ENCODE measurements around the gene PYGB.
"Not testable (repeated sequence)": the region's sequence is repeated elsewhere in the genome, so short reads cannot be mapped to it uniquely, and the experiment has no call there.

The PYGB gene

DNA sequence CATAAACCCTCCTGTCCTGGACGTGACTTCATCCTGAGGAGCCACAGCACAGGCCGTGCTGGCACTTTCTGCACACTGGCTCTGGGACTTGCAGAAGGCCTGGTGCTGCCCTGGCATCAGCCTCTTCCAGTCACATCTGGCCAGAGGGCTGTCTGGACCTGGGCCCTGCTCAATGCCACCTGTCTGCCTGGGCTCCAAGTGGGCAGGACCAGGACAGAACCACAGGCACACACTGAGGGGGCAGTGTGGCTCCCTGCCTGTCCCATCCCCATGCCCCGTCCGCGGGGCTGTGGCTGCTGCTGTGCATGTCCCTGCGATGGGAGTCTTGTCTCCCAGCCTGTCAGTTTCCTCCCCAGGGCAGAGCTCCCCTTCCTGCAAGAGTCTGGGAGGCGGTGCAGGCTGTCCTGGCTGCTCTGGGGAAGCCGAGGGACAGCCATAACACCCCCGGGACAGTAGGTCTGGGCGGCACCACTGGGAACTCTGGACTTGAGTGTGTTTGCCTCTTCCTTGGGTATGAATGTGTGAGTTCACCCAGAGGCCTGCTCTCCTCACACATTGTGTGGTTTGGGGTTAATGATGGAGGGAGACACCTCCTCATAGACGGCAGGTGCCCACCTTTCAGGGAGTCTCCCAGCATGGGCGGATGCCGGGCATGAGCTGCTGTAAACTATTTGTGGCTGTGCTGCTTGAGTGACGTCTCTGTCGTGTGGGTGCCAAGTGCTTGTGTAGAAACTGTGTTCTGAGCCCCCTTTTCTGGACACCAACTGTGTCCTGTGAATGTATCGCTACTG lies 22.0 kb upstream of the PYGB start:
- TF ChIP-seq, protein P1, sequence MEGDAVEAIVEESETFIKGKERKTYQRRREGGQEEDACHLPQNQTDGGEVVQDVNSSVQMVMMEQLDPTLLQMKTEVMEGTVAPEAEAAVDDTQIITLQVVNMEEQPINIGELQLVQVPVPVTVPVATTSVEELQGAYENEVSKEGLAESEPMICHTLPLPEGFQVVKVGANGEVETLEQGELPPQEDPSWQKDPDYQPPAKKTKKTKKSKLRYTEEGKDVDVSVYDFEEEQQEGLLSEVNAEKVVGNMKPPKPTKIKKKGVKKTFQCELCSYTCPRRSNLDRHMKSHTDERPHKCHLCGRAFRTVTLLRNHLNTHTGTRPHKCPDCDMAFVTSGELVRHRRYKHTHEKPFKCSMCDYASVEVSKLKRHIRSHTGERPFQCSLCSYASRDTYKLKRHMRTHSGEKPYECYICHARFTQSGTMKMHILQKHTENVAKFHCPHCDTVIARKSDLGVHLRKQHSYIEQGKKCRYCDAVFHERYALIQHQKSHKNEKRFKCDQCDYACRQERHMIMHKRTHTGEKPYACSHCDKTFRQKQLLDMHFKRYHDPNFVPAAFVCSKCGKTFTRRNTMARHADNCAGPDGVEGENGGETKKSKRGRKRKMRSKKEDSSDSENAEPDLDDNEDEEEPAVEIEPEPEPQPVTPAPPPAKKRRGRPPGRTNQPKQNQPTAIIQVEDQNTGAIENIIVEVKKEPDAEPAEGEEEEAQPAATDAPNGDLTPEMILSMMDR (conservative IDR thresholded peaks at IDR 0.05; ENCODE audit: low read depth, low read length), result no peak
- no peak for DNase-seq (ENCODE audit: low read depth)
- H3K4me3 ChIP-seq (ENCODE audit: low read depth, low read length), result no peak overlapping the region

DNA sequence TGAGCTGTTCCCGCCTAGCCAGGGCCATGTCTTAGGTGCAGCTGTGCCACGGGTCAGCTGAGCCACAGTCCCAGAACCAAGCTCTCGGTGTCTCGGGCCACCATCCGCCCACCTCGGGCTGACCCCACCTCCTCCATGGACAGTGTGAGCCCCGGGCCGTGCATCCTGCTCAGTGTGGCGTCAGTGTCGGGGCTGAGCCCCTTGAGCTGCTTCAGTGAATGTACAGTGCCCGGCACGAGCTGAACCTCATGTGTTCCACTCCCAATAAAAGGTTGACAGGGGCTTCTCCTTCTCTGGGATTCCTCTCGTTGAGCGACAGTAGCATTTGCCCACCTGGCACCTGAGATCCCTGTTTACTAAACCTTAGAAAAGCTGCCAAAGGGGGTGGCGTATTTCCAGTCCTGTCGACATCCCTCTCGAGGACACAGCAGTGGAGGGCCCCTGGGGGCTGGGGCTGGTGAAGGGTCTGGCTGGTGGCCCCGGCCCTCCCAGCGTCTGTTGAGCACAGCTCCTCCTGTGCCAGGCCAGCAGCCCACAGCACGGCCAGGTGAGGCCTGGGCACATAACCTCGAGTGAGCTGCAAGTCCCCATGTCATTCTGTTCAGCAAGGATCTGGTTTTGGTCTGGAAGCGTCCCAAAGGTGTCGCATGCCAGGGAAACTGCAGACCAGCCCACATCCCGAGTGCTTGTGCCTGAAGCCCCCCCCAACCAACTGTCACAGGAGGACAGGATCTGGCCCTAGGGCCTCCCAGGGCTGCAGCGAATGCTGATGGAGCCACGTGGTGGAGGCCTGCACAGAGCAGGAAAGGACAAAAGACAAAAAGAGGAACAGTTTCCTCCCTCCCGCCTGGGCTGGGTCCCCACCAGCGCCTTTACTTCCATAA lies 21.2 kb upstream of the PYGB start:
- TF ChIP-seq, protein P1 (conservative IDR thresholded peaks at IDR 0.05; ENCODE audit: low read depth, low read length), result no peak
- no peak overlapping the region for H3K4me3 ChIP-seq (ENCODE audit: low read depth, low read length)
- DNase-seq (ENCODE audit: low read depth), result no peak

DNA sequence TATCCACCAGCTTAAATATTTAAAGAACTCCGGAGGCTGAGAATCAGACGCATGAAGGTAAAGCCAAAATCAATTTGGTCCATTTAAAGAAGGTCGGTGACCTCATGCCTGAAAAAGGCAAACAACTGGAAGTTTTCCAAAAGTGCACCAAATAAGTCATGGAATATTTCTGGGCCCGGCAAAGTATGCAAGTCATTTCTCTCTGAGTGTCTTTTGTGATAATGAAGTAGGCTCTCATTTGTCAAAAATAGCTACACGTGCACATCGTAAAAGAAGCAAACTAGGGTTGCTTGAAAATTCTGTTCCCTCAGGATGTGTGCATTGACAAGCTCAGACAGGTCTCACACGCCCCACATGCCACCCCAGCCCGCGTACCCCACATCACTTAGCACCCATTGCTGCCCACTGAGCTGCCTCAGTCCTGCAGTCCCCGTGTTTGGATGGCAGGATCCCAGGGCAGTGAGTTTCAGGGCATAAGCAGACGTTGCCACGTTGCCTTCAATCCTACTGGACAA lies 20.5 kb upstream of the PYGB start:
- DNase-seq (ENCODE audit: low read depth), result peak; percentile 70

DNA sequence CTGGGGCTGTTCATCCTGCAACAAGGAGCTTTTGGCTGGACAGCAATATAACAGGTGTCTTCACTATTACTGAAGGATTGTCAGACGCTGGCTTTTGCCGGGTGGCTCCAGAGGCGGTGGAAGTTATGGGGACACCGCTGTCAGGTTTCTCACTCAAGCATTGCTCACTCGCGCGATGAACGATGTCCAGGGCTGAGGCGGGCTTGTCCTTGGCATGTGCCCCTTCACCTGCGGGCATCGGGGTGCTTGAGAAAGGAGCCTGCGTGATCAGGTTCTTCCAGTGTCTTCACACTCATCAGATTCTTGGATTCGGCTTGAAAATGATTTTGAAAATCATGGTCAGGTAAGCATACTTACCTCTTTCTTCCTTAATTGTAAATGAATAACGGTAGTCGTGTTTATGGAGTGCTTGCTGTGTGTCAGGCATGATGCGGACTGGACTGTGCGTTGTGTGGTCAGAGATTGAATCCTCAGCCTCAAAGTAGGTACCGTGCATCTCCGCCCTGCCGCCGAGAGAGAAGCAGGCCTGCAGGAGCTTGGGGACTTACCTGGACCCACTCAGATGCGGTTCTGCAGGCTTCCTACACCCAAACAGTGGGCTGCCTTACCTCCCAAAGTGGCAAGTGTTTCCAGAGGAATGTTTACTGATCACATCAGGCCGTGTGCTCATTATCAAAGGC lies 18.3 kb upstream of the PYGB start:
- DNase-seq (ENCODE audit: low read depth), result no peak
- TF ChIP-seq, protein P1 (conservative IDR thresholded peaks at IDR 0.05; ENCODE audit: low read depth, low read length), result no peak
- no peak overlapping the region for H3K4me3 ChIP-seq (ENCODE audit: low read depth, low read length)

More for the DNA sequence above, 20.5 kb upstream of the PYGB start:
- no peak overlapping the region for H3K4me3 ChIP-seq (ENCODE audit: low read depth, low read length)
- TF ChIP-seq, protein P1 (conservative IDR thresholded peaks at IDR 0.05; ENCODE audit: low read depth, low read length), result no peak

DNA sequence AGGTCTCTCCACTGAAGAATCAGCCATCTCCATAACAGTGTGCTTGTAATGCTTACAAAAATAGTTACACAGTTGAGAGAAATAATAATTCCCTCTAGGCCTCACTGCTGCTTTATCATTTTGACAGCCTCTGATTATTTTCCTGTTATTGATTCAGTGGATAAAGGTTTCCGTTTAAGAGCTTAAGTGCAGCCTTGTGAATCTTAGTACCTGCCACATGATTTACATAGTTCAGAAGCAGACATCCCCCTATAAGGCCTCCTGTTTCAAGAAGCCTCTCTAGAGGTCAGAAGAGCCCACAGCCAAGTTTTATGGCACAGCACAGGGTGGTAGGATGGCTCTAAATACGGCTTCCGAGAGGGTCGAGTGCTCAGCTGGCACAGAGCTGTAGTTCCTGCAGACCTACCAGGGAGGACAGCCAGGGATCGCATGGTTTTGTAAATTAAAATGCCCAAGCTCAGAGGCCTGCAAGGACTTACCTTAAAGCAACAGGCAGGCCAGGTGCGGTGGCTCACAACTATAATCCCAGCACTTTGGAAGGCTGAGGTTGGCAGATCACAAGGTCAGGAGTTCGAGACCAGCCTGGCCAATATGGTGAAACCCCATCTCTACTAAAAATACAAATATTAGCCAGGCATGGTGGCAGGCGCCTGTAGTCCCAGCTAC lies 17.6 kb upstream of the PYGB start:
- no peak overlapping the region for H3K4me3 ChIP-seq (ENCODE audit: low read depth, low read length)
- no peak for DNase-seq (ENCODE audit: low read depth)
- TF ChIP-seq, protein P1 (conservative IDR thresholded peaks at IDR 0.05; ENCODE audit: low read depth, low read length), result no peak

DNA sequence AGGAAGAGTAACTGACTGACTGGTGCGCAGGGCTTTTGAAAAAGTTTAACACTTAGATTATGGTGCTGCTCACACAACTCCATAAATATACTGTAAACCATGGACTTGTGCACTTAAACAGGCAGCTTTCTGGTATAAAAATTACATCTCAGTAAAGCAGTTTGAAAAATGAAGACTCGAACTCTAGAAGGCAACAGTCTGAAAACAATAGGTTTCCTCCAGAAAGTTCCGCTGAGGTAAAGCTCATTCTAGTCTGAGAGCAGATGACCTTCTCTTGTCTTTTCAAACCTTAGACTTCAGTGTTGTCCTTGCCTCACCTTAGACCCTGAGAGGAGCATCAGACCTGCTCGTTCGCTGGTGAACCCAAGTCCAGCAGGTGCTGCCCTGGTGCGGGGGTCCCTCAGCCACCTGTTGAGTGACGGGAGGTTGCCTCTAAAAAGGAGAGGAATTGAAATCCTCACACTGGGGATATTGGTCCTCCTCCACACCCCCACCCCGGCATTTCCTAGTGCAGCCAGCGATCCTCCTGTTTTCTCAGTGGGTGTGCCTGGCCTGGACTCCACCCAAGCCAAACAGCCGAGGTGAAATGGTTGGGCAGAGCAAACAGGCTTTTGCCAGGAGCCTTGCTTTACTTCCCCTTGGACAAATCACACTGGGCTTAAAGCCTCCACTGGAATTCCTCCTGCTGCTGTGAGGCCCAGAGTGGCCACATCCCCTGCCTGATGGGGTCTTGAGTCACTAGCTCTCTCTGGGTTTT lies 14.7 kb upstream of the PYGB start:
- no peak overlapping the region for H3K4me3 ChIP-seq (ENCODE audit: low read depth, low read length)
- peak; percentile 77 for DNase-seq (ENCODE audit: low read depth)
- TF ChIP-seq, protein P1 (conservative IDR thresholded peaks at IDR 0.05; ENCODE audit: low read depth, low read length), result no peak

DNA sequence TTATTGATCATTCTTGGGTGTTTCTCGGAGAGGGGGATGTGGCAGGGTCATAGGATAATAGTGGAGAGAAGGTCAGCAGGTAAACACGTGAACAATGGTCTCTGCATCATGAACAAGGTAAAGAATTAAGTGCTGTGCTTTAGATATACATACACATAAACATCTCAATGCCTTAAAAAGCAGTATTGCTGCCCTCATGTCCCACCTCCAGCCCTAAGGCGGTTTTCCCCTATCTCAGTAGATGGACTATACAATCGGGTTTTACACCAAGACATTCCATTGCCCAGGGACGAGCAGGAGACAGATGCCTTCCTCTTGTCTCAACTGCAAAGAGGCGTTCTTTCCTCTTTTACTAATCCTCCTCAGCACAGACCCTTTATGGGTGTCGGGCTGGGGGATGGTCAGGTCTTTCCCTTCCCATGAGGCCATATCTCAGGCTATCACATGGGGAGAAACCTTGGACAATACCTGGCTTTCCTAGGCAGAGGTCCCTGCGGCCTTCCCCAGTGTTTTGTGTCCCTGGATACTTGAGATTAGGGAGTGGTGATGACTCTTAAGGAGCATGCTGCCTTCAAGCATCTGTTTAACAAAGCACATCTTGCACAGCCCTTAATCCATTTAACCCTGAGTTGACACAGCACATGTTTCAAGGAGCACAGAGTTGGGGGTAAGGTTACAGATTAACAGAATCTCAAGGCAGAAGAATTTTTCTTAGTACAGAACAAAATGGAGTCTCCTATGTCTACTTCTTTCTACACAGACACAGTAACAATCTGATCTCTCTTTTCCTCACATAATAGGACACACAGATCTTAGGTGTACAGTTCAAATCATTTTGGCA lies 13.7 kb upstream of the PYGB start:
- H3K4me3 ChIP-seq (ENCODE audit: low read depth, low read length); DNase-seq (ENCODE audit: low read depth): not testable (repeated sequence)
